Spleen (tissue), 11 donors: ENCODE results near the gene DNM3. TPM values are rescaled to one million over a fixed set of nuclear protein-coding genes. Genes with fewer than 3 reads are reported as not detected.

Source experiments
- DNase-seq: peaks from one replicate; pipeline ENCODE4 v3.0.0-alpha.2; 2020
- H3K27ac ChIP-seq, 8 donors: fragments of 200-600 bp; sonication (generic) in 7 of 8; 1 replicate in 4 of 8; 2 replicates in 4 of 8; pipeline versions ENCODE4 v1.5.0 to v1.8.0; 2016 to 2021; ENCODE audit warnings: inconsistent platforms in 4 of 8, mild to moderate bottlenecking in 4 of 8, moderate library complexity in 1 of 8
- H3K27me3 ChIP-seq, 7 donors: fragments of 200-600 bp; sonication (generic) in 6 of 7; replicated peaks in 1 of 7; 1 replicate in 4 of 7; 2 replicates in 3 of 7; pipeline versions ENCODE4 v1.5.0 to v1.8.0; 2016 to 2021; ENCODE audit warnings: inconsistent platforms in 3 of 7, mild to moderate bottlenecking in 1 of 7
- H3K36me3 ChIP-seq, 6 donors: fragments of 200-600 bp; sonication (generic) in 5 of 6; 1 replicate in 4 of 6; 2 replicates in 2 of 6; pipeline versions ENCODE4 v1.5.0 to v1.8.0; 2016 to 2021; ENCODE audit warnings: inconsistent platforms in 2 of 6
- H3K4me1 ChIP-seq, 6 donors: fragments of 200-600 bp; sonication (generic) in 5 of 6; 1 replicate in 3 of 6; 2 replicates in 3 of 6; pipeline versions ENCODE4 v1.5.0 to v1.8.0; 2016 to 2021; ENCODE audit warnings: inconsistent platforms in 3 of 6
- H3K4me3 ChIP-seq, 8 donors: fragments of 200-600 bp; sonication (generic) in 7 of 8; 1 replicate in 4 of 8; 2 replicates in 4 of 8; pipeline versions ENCODE4 v1.5.0 to v1.8.0; 2016 to 2021; ENCODE audit warnings: inconsistent platforms in 4 of 8, mild to moderate bottlenecking in 4 of 8, moderate library complexity in 2 of 8
- H3K9me3 ChIP-seq, 8 donors: fragments of 200-600 bp; sonication (generic) in 7 of 8; 1 replicate in 4 of 8; 2 replicates in 4 of 8; pipeline versions ENCODE4 v1.5.0 to v1.8.0; 2016 to 2021; ENCODE audit warnings: inconsistent platforms in 4 of 8
- POLR2A ChIP-seq, 3 donors: fragments of 450-650 bp; IDR thresholded peaks; one replicate each; pipeline ENCODE4 v1.5.1; 2017; ENCODE audit warnings: antibody characterized with exemption in 3 of 3, mild to moderate bottlenecking in 1 of 3
- POLR2AphosphoS5 ChIP-seq, 3 donors: sonication (generic); formaldehyde crosslinking; IDR thresholded peaks; one replicate each; pipeline ENCODE4 v1.5.1; 2017; ENCODE audit warnings: antibody characterized with exemption in 3 of 3
- WGBS, 5 donors: extraction: QIAGEN DNeasy Blood & Tissue Kit in 3 of 5; methylation state at CpG; one replicate each; pipeline versions ENCODE4 v1.1.5 to v1.1.7; 2013 to 2018; 5-methylcytosine and 5-hydroxymethylcytosine counted together
- intact Hi-C: fragments of 100-400 bp; cut with DNase I; formaldehyde crosslinking; loops from one replicate; pipeline ENCODE4 v1.15.0; 2023; ENCODE audit warnings: low total_unique reads
- polyA plus RNA-seq, 3 donors: library from polyadenylated mRNA; stranded (reverse); fragments of 200-250 nt; gene quantifications; one replicate each; pipeline ENCODE4 v1.2.1, GENCODE V29; 2013
- total RNA-seq, 7 donors: library from RNA; depleted of rRNA in 3 of 7; stranded (reverse); fragments of >200 nt in 3 of 7; fragmentation: NEBNext Ultra II Directional in 4 of 7; extraction: Animal tissue kit (Norgen Biotek cat#: 25700) in 4 of 7; gene quantifications; one replicate each; pipeline versions ENCODE4 v1.1.0 to v1.2.1, GENCODE V29; 2016 to 2021
- TF ChIP-seq, protein P1 (sequence below), 11 experiments: fragments of 200-600 bp in 7 of 11; fragments of 450-650 bp in 4 of 11; sonication (generic) in 4 of 11; IDR thresholded peaks in 8 of 11; conservative IDR thresholded peaks in 3 of 11; 1 replicate in 7 of 11; 2 replicates in 4 of 11; pipeline versions ENCODE4 v1.4.0 to v1.8.0; 2016 to 2021; ENCODE audit warnings: antibody characterized with exemption in 11 of 11, inconsistent platforms in 4 of 11, mild to moderate bottlenecking in 1 of 11
- donor health status: healthy with polysubstance abuse.
- donor health status: DM: no; HTN: no; CAD: no; lungs with moderate emphysema.
- donor health status: DM: no; HTN: no; CAD: no.
- donor health status: Bipolar disorder and iron deficiency.
- donor health status: healthy.
- donor health status: DM: no; HTN: no; CAD: no.
- donor health status: DM: yes; HTN: yes; CAD: no.

DNM3 gene
- total and polyA plus RNA-seq, 10 donors = 0.61 to 10.2 (median 4.9) TPM

DNA sequence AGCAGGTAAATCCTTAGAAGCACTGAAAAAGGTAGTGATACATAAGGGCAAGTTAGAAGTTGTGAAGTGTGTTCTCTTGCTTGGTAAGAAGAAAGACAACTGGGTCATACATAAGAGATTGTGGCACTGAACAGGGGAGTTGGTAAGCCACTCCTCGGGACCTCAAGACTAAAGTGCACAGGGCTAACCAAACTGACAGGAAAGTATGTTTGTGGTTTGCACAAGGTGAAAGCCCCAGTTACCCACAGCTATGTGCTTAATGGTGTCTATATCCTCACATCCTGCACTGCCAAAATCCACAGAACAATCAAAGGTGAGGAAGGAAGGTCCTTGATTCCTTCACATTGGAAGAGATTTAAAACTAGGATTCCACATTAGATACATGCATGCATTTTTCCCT is 276.5 kb downstream of the DNM3 start:
- no peak overlapping the region for H3K27ac ChIP-seq
- no peak overlapping the region for H3K4me3 ChIP-seq
- H3K9me3 ChIP-seq = no peaks in the 10 kb centered on the region
- H3K4me1 ChIP-seq = peaks cover 0 to 17% (median 5%) of the 10 kb centered on the region in 6 donors
- no peaks in the 10 kb centered on the region for H3K27me3 ChIP-seq
- 35 to 54% (median 50%) methylated on average over 1 of the region's 1 CpG for WGBS, 5 donors
- DNase-seq = no peak
- TF ChIP-seq, protein P1, sequence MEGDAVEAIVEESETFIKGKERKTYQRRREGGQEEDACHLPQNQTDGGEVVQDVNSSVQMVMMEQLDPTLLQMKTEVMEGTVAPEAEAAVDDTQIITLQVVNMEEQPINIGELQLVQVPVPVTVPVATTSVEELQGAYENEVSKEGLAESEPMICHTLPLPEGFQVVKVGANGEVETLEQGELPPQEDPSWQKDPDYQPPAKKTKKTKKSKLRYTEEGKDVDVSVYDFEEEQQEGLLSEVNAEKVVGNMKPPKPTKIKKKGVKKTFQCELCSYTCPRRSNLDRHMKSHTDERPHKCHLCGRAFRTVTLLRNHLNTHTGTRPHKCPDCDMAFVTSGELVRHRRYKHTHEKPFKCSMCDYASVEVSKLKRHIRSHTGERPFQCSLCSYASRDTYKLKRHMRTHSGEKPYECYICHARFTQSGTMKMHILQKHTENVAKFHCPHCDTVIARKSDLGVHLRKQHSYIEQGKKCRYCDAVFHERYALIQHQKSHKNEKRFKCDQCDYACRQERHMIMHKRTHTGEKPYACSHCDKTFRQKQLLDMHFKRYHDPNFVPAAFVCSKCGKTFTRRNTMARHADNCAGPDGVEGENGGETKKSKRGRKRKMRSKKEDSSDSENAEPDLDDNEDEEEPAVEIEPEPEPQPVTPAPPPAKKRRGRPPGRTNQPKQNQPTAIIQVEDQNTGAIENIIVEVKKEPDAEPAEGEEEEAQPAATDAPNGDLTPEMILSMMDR (IDR thresholded peaks at IDR 0.05 in 8 of 11, conservative IDR thresholded peaks at IDR 0.05 in 3 of 11) = no peak
- TF ChIP-seq POLR2AphosphoS5 (IDR thresholded peaks at IDR 0.05) (no peak), POLR2A (IDR thresholded peaks at IDR 0.05) (no peak)
- H3K36me3 ChIP-seq = no peaks in the 10 kb centered on the region
- intact Hi-C loops = no loop called here

DNA sequence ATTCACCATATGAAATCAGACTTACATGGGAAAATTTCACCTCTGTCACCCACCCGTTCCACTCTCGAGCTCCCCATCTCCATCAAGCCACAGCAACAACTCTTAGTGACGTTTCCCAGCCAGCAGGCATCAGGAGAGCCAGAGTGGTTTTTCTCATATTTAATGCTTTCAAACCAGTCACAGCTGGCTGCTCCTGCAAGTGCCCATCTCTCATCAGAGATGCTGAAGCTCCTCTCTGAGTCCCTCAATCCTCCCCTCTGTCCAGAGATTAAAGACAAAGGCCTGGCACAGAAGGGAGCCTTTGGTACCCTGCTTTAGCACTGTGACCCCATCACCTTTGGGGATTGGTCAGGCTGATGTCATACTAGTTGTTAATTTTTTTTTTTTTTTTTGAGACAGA is 277.3 kb downstream of the DNM3 start:
- intact Hi-C loops = no loop called here
- 74 to 87% (median 83%) methylated on average over 3 of the region's 3 CpGs for WGBS, 5 donors

DNA sequence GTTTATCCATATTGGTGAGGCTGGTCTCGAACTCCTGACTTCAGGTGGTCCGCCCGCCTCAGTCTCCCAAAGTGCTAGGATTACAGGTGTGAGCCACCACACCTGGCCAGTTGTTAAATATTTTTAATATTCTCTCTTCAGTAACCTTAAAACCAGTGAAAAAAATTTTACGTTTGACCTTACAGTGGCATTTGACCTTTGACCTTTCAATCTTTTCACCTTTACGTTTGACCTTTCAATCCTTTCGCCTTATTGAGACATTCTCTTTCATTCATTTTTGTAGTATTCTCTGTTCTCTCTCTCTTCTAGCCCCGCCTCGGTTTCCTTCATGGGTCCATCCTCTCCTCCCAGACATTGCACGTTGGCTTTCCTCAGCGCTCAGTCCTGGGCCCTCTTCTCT is 277.9 kb downstream of the DNM3 start:
- no peak overlapping the region for H3K27ac ChIP-seq
- WGBS, 5 donors = 91 to 96% (median 95%) methylated on average over 10 of the region's 10 CpGs
- H3K36me3 ChIP-seq = no peaks in the 10 kb centered on the region
- intact Hi-C loops = no loop called here
- TF ChIP-seq POLR2A (IDR thresholded peaks at IDR 0.05) (no peak), POLR2AphosphoS5 (IDR thresholded peaks at IDR 0.05) (no peak)
- TF ChIP-seq, protein P1 (IDR thresholded peaks at IDR 0.05 in 8 of 11, conservative IDR thresholded peaks at IDR 0.05 in 3 of 11) = no peak
- H3K4me3 ChIP-seq = no peak overlapping the region
- no peaks in the 10 kb centered on the region for H3K9me3 ChIP-seq
- DNase-seq = no peak
- H3K4me1 ChIP-seq = peaks cover 0 to 17% (median 5%) of the 10 kb centered on the region in 6 donors
- no peaks in the 10 kb centered on the region for H3K27me3 ChIP-seq

More for the DNA sequence above, 277.3 kb downstream of the DNM3 start:
- peaks cover 0 to 17% (median 5%) of the 10 kb centered on the region in 6 donors for H3K4me1 ChIP-seq
- no peak for TF ChIP-seq POLR2AphosphoS5 (IDR thresholded peaks at IDR 0.05)
- no peak overlapping the region for H3K4me3 ChIP-seq
- H3K36me3 ChIP-seq = no peaks in the 10 kb centered on the region
- H3K9me3 ChIP-seq = no peaks in the 10 kb centered on the region
- H3K27me3 ChIP-seq = no peaks in the 10 kb centered on the region
- no peak overlapping the region for H3K27ac ChIP-seq
- no peak for DNase-seq

DNA sequence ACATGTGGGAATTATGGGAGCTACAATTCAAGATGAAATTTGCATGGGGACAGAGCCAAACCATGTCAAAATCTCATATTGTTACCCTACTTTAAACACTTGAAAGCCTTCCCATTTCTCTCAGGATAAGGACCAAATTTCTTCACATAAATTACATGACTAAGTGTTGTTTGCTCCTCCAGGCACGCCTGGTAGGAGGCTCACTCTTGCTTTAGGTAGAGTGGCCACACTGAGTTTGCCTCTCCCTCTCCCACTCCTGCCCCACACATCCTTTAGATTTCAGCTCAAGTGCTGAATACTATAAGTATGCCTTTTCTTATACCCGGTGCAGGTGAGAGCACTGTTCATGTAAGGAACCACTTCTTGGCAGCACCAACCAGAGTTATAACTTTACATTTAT is 279.1 kb downstream of the DNM3 start:
- TF ChIP-seq, protein P1 (IDR thresholded peaks at IDR 0.05 in 8 of 11, conservative IDR thresholded peaks at IDR 0.05 in 3 of 11) = no peak
- TF ChIP-seq POLR2AphosphoS5 (IDR thresholded peaks at IDR 0.05) = no peak
- DNase-seq = no peak
- Histone ChIP-seq H3K4me3 (no peak overlapping the region), H3K36me3 (no peaks in the 10 kb centered on the region), H3K4me1 (peaks cover 0 to 17% (median 5%) of the 10 kb centered on the region in 6 donors), H3K9me3 (no peaks in the 10 kb centered on the region), H3K27ac (no peak overlapping the region), H3K27me3 (no peaks in the 10 kb centered on the region)
- WGBS, 5 donors = 84 to 97% (median 89%) methylated on average over 2 of the region's 2 CpGs
- intact Hi-C loops = no loop called here
